Measurements from ENCODE around the gene NEGR1.

Gene NEGR1

GRCh38 chr1:72235062-72235461 is 47.3 kb downstream of the NEGR1 start:
- no peak for DNase-seq (ENCODE audit: low read depth in 2 of 2)

- DNase-seq (ENCODE audit: low read depth in 2 of 2) = no peak
Observed at GRCh38 chr1:72230746-72231145, 51.6 kb downstream of the NEGR1 start.

GRCh38 chr1:72229893-72230292 is 52.4 kb downstream of the NEGR1 start:
- no peak for DNase-seq (ENCODE audit: low read depth in 2 of 2)

GRCh38 chr1:72227667-72228066 is 54.7 kb downstream of the NEGR1 start:
- DNase-seq (ENCODE audit: low read depth in 2 of 2) = no peak

- DNase-seq (ENCODE audit: low read depth in 2 of 2) = no peak
Observed at GRCh38 chr1:72224506-72224905, 57.8 kb downstream of the NEGR1 start.

- DNase-seq (ENCODE audit: low read depth in 2 of 2) = no peak
Observed at GRCh38 chr1:72221811-72222210, 60.5 kb downstream of the NEGR1 start.

GRCh38 chr1:72218141-72218739 is 64.1 kb downstream of the NEGR1 start:
- DNase-seq (ENCODE audit: low read depth in 2 of 2) = no peak

- DNase-seq (ENCODE audit: low read depth in 2 of 2) = no peak
Observed at GRCh38 chr1:72207059-72207458, 75.3 kb downstream of the NEGR1 start.

GRCh38 chr1:72202761-72203160 is 79.6 kb downstream of the NEGR1 start:
- no peak for DNase-seq (ENCODE audit: low read depth in 2 of 2)

- DNase-seq (ENCODE audit: low read depth in 2 of 2) = no peak
Observed at GRCh38 chr1:72197786-72198185, 84.6 kb downstream of the NEGR1 start.

GRCh38 chr1:72186733-72187307 is 95.5 kb downstream of the NEGR1 start:
- DNase-seq (ENCODE audit: low read depth in 2 of 2) = no peak

GRCh38 chr1:72184099-72184701 is 98.1 kb downstream of the NEGR1 start:
- no peak for DNase-seq (ENCODE audit: low read depth in 2 of 2)

GRCh38 chr1:72182859-72183258 is 99.5 kb downstream of the NEGR1 start:
- no peak for DNase-seq (ENCODE audit: low read depth in 2 of 2)

GRCh38 chr1:72178266-72178665 is 104.1 kb downstream of the NEGR1 start:
- DNase-seq (ENCODE audit: low read depth in 2 of 2) = no peak

GRCh38 chr1:72177711-72178110 is 104.6 kb downstream of the NEGR1 start:
- no peak for DNase-seq (ENCODE audit: low read depth in 2 of 2)

- DNase-seq (ENCODE audit: low read depth in 2 of 2) = no peak
Observed at GRCh38 chr1:72170246-72170645, 112.1 kb downstream of the NEGR1 start.

GRCh38 chr1:72166426-72166825 is 115.9 kb downstream of the NEGR1 start:
- no peak for DNase-seq (ENCODE audit: low read depth in 2 of 2)

GRCh38 chr1:72150508-72150907 is 131.8 kb downstream of the NEGR1 start:
- no peak for DNase-seq (ENCODE audit: low read depth in 2 of 2)

GRCh38 chr1:72141875-72142274 is 140.5 kb downstream of the NEGR1 start:
- no peak for DNase-seq (ENCODE audit: low read depth in 2 of 2)

- DNase-seq (ENCODE audit: low read depth in 2 of 2) = no peak
Observed at GRCh38 chr1:72140222-72140621, 142.1 kb downstream of the NEGR1 start.

GRCh38 chr1:72137656-72138055 is 144.7 kb downstream of the NEGR1 start:
- no peak for DNase-seq (ENCODE audit: low read depth in 2 of 2)

- no peak for DNase-seq (ENCODE audit: low read depth in 2 of 2)
Observed at GRCh38 chr1:72129869-72130268, 152.5 kb downstream of the NEGR1 start.

GRCh38 chr1:72122099-72122880 is 160.0 kb downstream of the NEGR1 start:
- no peak for DNase-seq (ENCODE audit: low read depth in 2 of 2)
